GM23248 (cell line): ENCODE results near the gene CDC42SE1.

Experiments used
- EZH2 ChIP-seq: fragments of 200-600 bp; sonication (generic); IDR thresholded peaks from 2 replicates; pipeline ENCODE4 v1.6.1; 2018; ENCODE audit warnings: antibody characterized with exemption, mild to moderate bottlenecking; ENCODE audit not compliant: insufficient read depth, poor library complexity, severe bottlenecking
- EZH2phosphoT487 ChIP-seq: fragments of 200-600 bp; sonication (generic); IDR thresholded peaks from 2 replicates; pipeline ENCODE4 v1.6.1; 2018; ENCODE audit warnings: antibody characterized with exemption, moderate library complexity, mild to moderate bottlenecking, low read depth; ENCODE audit not compliant: insufficient read depth

- TF ChIP-seq EZH2phosphoT487 (no peak), EZH2 (no peak)
Measured at GRCh38 chr1:151104630-151105029, 45.2 kb upstream of the CDC42SE1 start.
